ENCODE measurements around the gene ZBTB4.

DNA sequence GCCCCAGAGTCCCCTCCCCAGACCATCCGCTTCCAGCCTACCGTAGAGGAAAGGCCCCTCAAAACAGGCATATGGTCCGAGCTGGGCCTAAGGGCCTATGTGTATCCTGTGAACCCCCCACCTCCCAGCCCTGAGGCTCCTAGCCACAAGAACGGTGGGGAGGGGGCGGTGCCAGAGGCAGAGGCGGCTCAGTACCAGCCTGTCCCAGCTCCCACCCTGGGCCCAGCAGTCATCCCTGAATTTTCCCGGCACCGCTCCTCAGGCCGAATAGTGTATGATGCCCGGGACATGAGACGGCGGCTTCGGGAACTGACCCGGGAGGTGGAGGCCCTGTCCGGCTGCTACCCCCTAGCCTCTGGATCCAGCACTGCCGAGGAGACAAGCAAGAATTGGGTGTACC lies 58.2 kb downstream of the ZBTB4 start:
- TF ChIP-seq, protein P1, sequence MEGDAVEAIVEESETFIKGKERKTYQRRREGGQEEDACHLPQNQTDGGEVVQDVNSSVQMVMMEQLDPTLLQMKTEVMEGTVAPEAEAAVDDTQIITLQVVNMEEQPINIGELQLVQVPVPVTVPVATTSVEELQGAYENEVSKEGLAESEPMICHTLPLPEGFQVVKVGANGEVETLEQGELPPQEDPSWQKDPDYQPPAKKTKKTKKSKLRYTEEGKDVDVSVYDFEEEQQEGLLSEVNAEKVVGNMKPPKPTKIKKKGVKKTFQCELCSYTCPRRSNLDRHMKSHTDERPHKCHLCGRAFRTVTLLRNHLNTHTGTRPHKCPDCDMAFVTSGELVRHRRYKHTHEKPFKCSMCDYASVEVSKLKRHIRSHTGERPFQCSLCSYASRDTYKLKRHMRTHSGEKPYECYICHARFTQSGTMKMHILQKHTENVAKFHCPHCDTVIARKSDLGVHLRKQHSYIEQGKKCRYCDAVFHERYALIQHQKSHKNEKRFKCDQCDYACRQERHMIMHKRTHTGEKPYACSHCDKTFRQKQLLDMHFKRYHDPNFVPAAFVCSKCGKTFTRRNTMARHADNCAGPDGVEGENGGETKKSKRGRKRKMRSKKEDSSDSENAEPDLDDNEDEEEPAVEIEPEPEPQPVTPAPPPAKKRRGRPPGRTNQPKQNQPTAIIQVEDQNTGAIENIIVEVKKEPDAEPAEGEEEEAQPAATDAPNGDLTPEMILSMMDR (conservative IDR thresholded peaks at IDR 0.05 in 1 of 2, IDR thresholded peaks at IDR 0.05 in 1 of 2; ENCODE audit: extremely low read depth in 1 of 2, insufficient read depth in 1 of 2, low read depth in 1 of 2, low read length in 2 of 2), result no peak
- TF ChIP-seq EZH2 (IDR thresholded peaks at IDR 0.05; ENCODE audit: borderline replicate concordance, low read length), result no peak
